Measurements from ENCODE around the gene AHRR. TPM values are rescaled to one million over a fixed set of nuclear protein-coding genes. Genes with fewer than 3 reads are reported as not detected.

Gene AHRR
- total and polyA plus RNA-seq, 12 donors: 0.07 to 1.2 (median 0.33) TPM; not detected in 2

DNA sequence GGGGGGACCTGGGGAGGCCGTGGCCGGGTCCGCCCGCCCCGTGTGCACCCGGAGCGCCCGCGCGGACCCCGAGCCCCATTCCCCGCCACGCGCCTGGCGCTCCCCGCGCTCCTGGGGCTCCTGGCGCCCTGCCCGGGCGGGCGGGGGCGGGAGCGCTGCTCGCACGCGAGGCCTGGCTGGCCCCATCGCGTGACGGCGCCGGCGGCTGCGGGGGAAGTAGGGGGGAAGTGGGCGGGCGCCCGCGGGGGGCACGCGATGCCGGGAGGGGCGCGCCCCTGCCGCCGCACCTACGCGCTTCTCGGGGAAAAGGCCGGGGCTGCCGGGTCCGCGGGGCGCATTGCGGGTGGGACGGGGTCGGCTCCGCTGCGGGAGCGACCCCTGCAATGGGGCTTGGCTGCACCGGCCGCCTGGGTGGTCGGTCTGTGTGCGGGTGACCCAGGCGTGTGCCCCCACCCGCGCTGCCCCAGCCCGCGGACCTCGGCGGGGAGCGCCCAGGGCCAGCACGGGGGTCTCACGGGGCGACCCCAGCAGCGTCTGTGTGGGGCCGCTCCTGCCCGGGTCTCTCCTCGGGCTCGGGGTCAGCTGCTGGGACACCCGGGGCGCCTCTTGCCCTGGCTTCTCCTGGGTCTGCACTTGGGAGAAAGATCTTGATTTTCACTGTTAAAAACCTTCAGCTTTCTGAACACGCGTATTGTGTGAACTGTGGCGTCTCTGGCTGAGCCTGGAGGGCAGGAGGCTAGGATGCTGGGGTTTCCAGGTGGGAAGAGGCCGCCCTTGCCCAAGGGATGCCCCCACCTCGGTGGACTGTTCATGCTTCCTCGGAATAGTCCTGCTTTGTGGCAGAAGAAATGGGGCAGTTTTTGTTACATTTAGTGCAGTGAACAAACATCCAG is 52.4 kb downstream of the AHRR start:
- 4 to 6% methylated on average over 46 to 86 of the region's 86 CpGs for WGBS, 2 donors
- peaks cover 0 to 49% (median 34%) of the 10 kb centered on the region in 7 donors for H3K27me3 ChIP-seq
- no peaks in the 10 kb centered on the region for H3K9me3 ChIP-seq
- TF ChIP-seq, protein P1, sequence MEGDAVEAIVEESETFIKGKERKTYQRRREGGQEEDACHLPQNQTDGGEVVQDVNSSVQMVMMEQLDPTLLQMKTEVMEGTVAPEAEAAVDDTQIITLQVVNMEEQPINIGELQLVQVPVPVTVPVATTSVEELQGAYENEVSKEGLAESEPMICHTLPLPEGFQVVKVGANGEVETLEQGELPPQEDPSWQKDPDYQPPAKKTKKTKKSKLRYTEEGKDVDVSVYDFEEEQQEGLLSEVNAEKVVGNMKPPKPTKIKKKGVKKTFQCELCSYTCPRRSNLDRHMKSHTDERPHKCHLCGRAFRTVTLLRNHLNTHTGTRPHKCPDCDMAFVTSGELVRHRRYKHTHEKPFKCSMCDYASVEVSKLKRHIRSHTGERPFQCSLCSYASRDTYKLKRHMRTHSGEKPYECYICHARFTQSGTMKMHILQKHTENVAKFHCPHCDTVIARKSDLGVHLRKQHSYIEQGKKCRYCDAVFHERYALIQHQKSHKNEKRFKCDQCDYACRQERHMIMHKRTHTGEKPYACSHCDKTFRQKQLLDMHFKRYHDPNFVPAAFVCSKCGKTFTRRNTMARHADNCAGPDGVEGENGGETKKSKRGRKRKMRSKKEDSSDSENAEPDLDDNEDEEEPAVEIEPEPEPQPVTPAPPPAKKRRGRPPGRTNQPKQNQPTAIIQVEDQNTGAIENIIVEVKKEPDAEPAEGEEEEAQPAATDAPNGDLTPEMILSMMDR (IDR thresholded peaks at IDR 0.05): no peak
- peak overlapping the region in 1 of 10 donors; percentile 10 for H3K27ac ChIP-seq
- no peaks in the 10 kb centered on the region for H3K36me3 ChIP-seq
- DNase-seq: peak; percentile 5 to 47
- H3K4me1 ChIP-seq: peaks cover 0 to 16% (median 6%) of the 10 kb centered on the region in 9 donors
- ATAC-seq: peak in 3 of 8 donors; percentile 34 to 44 (median 38)
- H3K4me3 ChIP-seq: peak overlapping the region in 8 of 10 donors; percentile 28 to 44 (median 37)
- intact Hi-C loops (cut with DNase I): no loop called here

DNA sequence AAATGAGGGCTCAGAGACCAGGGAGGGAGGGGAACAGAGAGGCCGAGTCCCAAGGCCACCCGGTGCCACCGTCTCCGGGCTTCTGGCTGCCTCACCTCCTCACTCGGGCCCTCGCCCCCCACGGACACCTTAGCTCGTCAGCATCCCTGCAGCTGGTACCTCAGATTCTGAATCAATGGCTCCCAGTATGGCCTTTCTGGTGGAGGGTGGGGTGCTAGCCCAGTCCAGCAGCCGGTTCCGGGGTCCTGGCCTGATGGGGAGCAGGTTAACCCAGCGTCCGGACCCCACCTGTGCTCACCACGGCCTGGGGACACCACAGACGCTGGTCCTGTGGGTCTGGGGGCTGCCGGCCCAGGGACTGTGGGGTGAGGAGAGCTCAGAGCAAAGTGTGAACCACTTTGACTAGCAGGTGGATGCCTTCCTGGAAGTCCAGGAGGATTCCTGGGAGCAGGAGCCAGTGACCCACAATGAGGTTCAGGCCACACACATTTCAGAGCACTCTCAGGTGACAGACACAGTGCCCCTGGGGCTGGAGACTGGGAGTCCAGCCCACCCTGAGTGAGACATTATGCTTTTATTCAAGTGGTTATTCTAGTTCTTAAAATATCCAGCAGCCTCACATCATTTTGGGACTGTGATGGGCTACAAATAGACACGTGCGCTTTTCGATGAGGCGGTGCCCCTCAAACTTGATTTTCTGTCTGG is 53.3 kb downstream of the AHRR start:
- ATAC-seq: no peak
- H3K4me1 ChIP-seq: peaks cover 0 to 9% (median 6%) of the 10 kb centered on the region in 9 donors
- no peak overlapping the region for H3K4me3 ChIP-seq
- H3K9me3 ChIP-seq: peaks cover 0 to 1% (median 0%) of the 10 kb centered on the region in 11 donors
- H3K27ac ChIP-seq: no peak overlapping the region
- 81 to 87% methylated on average over 19 of the region's 19 CpGs for WGBS, 2 donors
- TF ChIP-seq, protein P1 (IDR thresholded peaks at IDR 0.05): no peak
- peak in 1 of 2 donors; percentile 2 for DNase-seq
- peaks cover 0 to 40% (median 34%) of the 10 kb centered on the region in 7 donors for H3K27me3 ChIP-seq
- intact Hi-C loops (cut with DNase I): no loop called here
- no peaks in the 10 kb centered on the region for H3K36me3 ChIP-seq

DNA sequence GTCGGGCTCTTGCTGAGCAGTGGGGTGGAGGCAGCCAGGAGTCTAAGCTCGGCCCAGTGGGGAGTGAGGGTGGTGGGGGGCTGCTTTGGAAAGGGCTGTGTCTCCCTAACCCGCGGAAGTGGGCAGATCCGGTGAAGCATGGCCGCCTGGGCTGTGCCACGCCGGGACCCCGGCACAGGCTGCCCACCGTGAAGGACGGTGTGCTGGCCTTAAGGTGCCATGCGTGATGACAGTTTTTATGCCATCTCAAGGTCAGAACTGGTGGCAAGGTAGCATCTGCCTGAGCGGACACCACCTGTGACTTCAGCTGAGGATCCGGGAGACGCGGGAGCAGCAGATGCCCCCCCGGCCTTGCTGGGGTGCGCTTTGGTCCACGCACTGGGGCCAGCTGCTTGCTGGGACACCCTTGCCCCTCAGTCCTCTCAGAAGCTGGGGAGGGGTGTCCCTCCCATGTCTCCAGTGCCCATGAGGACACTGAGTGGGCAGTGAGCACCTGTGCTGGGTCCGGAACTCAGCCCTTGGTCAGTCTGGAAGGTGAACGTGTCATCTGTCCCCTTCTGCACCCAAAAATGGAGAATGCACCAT is 53.9 kb downstream of the AHRR start:
- intact Hi-C loops (cut with DNase I): no loop called here
- DNase-seq (peak in 1 of 2 donors; percentile 2), ATAC-seq (no peak)
- Histone ChIP-seq H3K36me3 (no peaks in the 10 kb centered on the region), H3K4me3 (no peak overlapping the region), H3K9me3 (peaks cover 0 to 8% (median 0%) of the 10 kb centered on the region in 11 donors), H3K4me1 (peaks cover 0 to 9% (median 6%) of the 10 kb centered on the region in 9 donors), H3K27me3 (peaks cover 0 to 39% (median 34%) of the 10 kb centered on the region in 7 donors), H3K27ac (no peak overlapping the region)
- TF ChIP-seq, protein P1 (IDR thresholded peaks at IDR 0.05): no peak
- WGBS, 2 donors: 91 to 93% methylated on average over 21 of the region's 21 CpGs

Data from heart right ventricle (tissue), 16 donors.